Kidney (tissue), 14 donors: Measurements from ENCODE around the gene CTSS. TPM values are rescaled to one million over a fixed set of nuclear protein-coding genes. Genes with fewer than 3 reads are reported as not detected.

ENCODE experiments used
- DNase-seq, 5 donors: peaks; one replicate each; pipeline ENCODE4 v3.0.0-alpha.2; 2013 to 2020
- FAIRE-seq: peaks from 2 replicates; lab custom pipeline; 2012; peaks lifted over from hg19 to GRCh38; lab: Jason Lieb, UNC
- H3K27ac ChIP-seq, 2 donors: one replicate each; pipeline ENCODE4 v1.7.0; 2013; ENCODE audit warnings: low read depth in 2 of 2, low read length in 2 of 2, inconsistent platforms in 1 of 2
- H3K27me3 ChIP-seq: one replicate; pipeline ENCODE4 v1.7.1; 2013; ENCODE audit warnings: low read length, inconsistent platforms; ENCODE audit not compliant: control insufficient read depth, insufficient read depth
- H3K36me3 ChIP-seq, 3 donors: one replicate each; pipeline versions ENCODE4 v1.7.0 to v1.7.1; 2013; ENCODE audit warnings: low read length in 3 of 3, control low read depth in 1 of 3, inconsistent platforms in 1 of 3; ENCODE audit not compliant: insufficient read depth in 3 of 3, control insufficient read depth in 2 of 3
- H3K4me1 ChIP-seq, 3 donors: one replicate each; pipeline versions ENCODE4 v1.7.0 to v1.7.1; 2013; ENCODE audit warnings: low read length in 3 of 3, inconsistent platforms in 1 of 3, low read depth in 1 of 3; ENCODE audit not compliant: control insufficient read depth in 2 of 3, insufficient read depth in 2 of 3
- H3K4me3 ChIP-seq, 3 donors: one replicate each; pipeline versions ENCODE4 v1.7.0 to v1.8.1; 2013; ENCODE audit warnings: low read length in 3 of 3, control low read depth in 1 of 3, inconsistent platforms in 1 of 3
- H3K9ac ChIP-seq, 3 donors: one replicate each; pipeline versions ENCODE4 v1.7.0 to v1.7.1; 2013; ENCODE audit warnings: low read length in 3 of 3, control low read depth in 1 of 3, inconsistent platforms in 1 of 3
- H3K9me3 ChIP-seq, 3 donors: one replicate each; pipeline versions ENCODE4 v1.7.0 to v1.7.1; 2013; ENCODE audit warnings: low read length in 3 of 3, control low read depth in 1 of 3, inconsistent platforms in 1 of 3; ENCODE audit not compliant: control insufficient read depth in 2 of 3, insufficient read depth in 1 of 3
- CTCF ChIP-seq: IDR thresholded peaks from 3 replicates; pipeline ENCODE4 v1.5.1; 2012; ENCODE audit warnings: mild to moderate bottlenecking, moderate library complexity, borderline replicate concordance; ENCODE audit not compliant: insufficient read depth; ENCODE audit errors: extremely low read depth
- intact Hi-C: fragments of 100-400 bp; cut with DNase I; formaldehyde crosslinking; loops from one replicate; pipeline ENCODE4 v1.11.1; 2022
- polyA plus RNA-seq: library from polyadenylated mRNA; stranded (reverse); fragments of 350-450 nt; fragmentation: Illumina TruSeq; extraction: RNeasy Lipid Tissue Mini Kit (QIAGEN cat#74804); gene quantifications from one replicate; pipeline ENCODE4 v1.2.3, GENCODE V29; 2014; ENCODE audit warnings: low read depth, low replicate concordance; ENCODE audit not compliant: insufficient read depth
- total RNA-seq: library from RNA; stranded (reverse); fragmentation: NEBNext Ultra II Directional; extraction: Animal tissue kit (Norgen Biotek cat#: 25700); gene quantifications from one replicate; pipeline ENCODE4 v1.2.1, GENCODE V29; 2021
- donor health status: control.
- donor health status: control.
- donor health status: control.
- donor health status: control.
- donor health status: control.
- donor health status: DM: yes; HTN: yes; CAD: no.
- donor health status: Normal renal cell carcinoma (clear cell type).

CTSS gene
- total and polyA plus RNA-seq, 2 donors from 2014 or later: 5.3 to 109 TPM

GRCh38 chr1:150793221-150793620 lies 27.6 kb upstream of the CTSS start:
- FAIRE-seq (no peak), DNase-seq (no peak)
- H3K9me3 ChIP-seq: no peaks in the 10 kb centered on the region
- no peak overlapping the region for H3K27ac ChIP-seq
- no peak overlapping the region for H3K9ac ChIP-seq
- H3K4me3 ChIP-seq: no peak overlapping the region
- intact Hi-C loops: no loop called here
- TF ChIP-seq CTCF: no peak
- no peaks in the 10 kb centered on the region for H3K4me1 ChIP-seq
- H3K36me3 ChIP-seq: peaks cover 0 to 8% (median 3%) of the 10 kb centered on the region in 3 donors
- no peaks in the 10 kb centered on the region for H3K27me3 ChIP-seq

- intact Hi-C loops: no loop called here
- no peaks in the 10 kb centered on the region for H3K4me1 ChIP-seq
- H3K4me3 ChIP-seq: no peak overlapping the region
- FAIRE-seq: no peak
- no peak overlapping the region for H3K9ac ChIP-seq
- H3K36me3 ChIP-seq: peaks cover 0 to 6% (median 0%) of the 10 kb centered on the region in 3 donors
- no peak for DNase-seq
- no peaks in the 10 kb centered on the region for H3K27me3 ChIP-seq
- no peak for TF ChIP-seq CTCF
- H3K27ac ChIP-seq: no peak overlapping the region
- no peaks in the 10 kb centered on the region for H3K9me3 ChIP-seq
These were observed 26.0 kb upstream of the CTSS start for GRCh38 chr1:150791585-150791984.

- no peak overlapping the region for H3K27ac ChIP-seq
These were observed 23.8 kb upstream of the CTSS start for GRCh38 chr1:150789396-150789795.

More at GRCh38 chr1:150789396-150789795, 23.8 kb upstream of the CTSS start:
- Histone ChIP-seq H3K4me1 (no peaks in the 10 kb centered on the region), H3K9me3 (no peaks in the 10 kb centered on the region), H3K9ac (no peak overlapping the region), H3K27me3 (no peaks in the 10 kb centered on the region), H3K36me3 (no peaks in the 10 kb centered on the region), H3K4me3 (no peak overlapping the region)
- TF ChIP-seq CTCF: no peak
- DNase-seq (no peak), FAIRE-seq (no peak)
- intact Hi-C loops: no loop called here
